ENCODE data around the gene GPS1.

DNA sequence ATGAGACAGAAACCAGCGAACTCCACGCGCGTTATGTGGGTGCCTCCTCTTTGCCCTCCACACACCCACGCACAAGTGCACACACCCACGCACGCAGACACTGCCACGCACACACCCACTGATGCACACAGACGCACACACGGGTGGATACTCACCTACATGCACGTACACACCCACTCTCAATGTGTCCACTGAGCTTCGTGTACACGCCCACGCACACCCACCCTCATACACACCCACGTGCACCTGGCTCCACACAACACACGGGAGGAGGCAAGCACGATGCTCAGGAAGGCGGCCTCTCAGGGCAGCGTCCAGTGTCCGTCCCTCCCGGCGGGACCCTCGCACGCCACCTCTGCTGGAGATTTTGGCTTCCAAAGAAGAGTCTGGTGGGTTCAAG, 4.3 kb upstream of the GPS1 start:
- TF ChIP-seq, protein P1, sequence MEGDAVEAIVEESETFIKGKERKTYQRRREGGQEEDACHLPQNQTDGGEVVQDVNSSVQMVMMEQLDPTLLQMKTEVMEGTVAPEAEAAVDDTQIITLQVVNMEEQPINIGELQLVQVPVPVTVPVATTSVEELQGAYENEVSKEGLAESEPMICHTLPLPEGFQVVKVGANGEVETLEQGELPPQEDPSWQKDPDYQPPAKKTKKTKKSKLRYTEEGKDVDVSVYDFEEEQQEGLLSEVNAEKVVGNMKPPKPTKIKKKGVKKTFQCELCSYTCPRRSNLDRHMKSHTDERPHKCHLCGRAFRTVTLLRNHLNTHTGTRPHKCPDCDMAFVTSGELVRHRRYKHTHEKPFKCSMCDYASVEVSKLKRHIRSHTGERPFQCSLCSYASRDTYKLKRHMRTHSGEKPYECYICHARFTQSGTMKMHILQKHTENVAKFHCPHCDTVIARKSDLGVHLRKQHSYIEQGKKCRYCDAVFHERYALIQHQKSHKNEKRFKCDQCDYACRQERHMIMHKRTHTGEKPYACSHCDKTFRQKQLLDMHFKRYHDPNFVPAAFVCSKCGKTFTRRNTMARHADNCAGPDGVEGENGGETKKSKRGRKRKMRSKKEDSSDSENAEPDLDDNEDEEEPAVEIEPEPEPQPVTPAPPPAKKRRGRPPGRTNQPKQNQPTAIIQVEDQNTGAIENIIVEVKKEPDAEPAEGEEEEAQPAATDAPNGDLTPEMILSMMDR (conservative IDR thresholded peaks at IDR 0.05; ENCODE audit: low read depth in 2 of 2), result no peak
- no peak for TF ChIP-seq POLR2AphosphoS5 (IDR thresholded peaks at IDR 0.05; ENCODE audit: low read depth)
- no peak for TF ChIP-seq EZH2phosphoT487 (IDR thresholded peaks at IDR 0.05; ENCODE audit: unreplicated experiment)
- TF ChIP-seq, protein P2, sequence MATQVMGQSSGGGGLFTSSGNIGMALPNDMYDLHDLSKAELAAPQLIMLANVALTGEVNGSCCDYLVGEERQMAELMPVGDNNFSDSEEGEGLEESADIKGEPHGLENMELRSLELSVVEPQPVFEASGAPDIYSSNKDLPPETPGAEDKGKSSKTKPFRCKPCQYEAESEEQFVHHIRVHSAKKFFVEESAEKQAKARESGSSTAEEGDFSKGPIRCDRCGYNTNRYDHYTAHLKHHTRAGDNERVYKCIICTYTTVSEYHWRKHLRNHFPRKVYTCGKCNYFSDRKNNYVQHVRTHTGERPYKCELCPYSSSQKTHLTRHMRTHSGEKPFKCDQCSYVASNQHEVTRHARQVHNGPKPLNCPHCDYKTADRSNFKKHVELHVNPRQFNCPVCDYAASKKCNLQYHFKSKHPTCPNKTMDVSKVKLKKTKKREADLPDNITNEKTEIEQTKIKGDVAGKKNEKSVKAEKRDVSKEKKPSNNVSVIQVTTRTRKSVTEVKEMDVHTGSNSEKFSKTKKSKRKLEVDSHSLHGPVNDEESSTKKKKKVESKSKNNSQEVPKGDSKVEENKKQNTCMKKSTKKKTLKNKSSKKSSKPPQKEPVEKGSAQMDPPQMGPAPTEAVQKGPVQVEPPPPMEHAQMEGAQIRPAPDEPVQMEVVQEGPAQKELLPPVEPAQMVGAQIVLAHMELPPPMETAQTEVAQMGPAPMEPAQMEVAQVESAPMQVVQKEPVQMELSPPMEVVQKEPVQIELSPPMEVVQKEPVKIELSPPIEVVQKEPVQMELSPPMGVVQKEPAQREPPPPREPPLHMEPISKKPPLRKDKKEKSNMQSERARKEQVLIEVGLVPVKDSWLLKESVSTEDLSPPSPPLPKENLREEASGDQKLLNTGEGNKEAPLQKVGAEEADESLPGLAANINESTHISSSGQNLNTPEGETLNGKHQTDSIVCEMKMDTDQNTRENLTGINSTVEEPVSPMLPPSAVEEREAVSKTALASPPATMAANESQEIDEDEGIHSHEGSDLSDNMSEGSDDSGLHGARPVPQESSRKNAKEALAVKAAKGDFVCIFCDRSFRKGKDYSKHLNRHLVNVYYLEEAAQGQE (IDR thresholded peaks at IDR 0.05; ENCODE audit: unreplicated experiment), result no peak
- TF ChIP-seq ZNF114 (CRISPR knock-in tag; IDR thresholded peaks at IDR 0.05), result no peak
- TF ChIP-seq CREB1 (CRISPR knock-in tag; IDR thresholded peaks at IDR 0.05; ENCODE audit: low read depth), result no peak
- TF ChIP-seq ETS1 (IDR thresholded peaks at IDR 0.05), result no peak
- no peak for TF ChIP-seq JUNB (IDR thresholded peaks at IDR 0.05; ENCODE audit: unreplicated experiment)
- no peak for TF ChIP-seq EZH2 (IDR thresholded peaks at IDR 0.05; ENCODE audit: low read depth, unreplicated experiment)
- no peak for TF ChIP-seq ZNF331 (CRISPR knock-in tag; IDR thresholded peaks at IDR 0.05; ENCODE audit: low read depth)
- no peak for TF ChIP-seq STAT1 (IDR thresholded peaks at IDR 0.05; ENCODE audit: unreplicated experiment)
- TF ChIP-seq NANOG (IDR thresholded peaks at IDR 0.05; ENCODE audit: borderline replicate concordance), result no peak
- no peak for TF ChIP-seq ZNF462 (CRISPR knock-in tag; IDR thresholded peaks at IDR 0.05)
